ENCODE measurements around the gene DICER1.
"Not testable (repeated sequence)": the region's sequence is repeated elsewhere in the genome, so short reads cannot be mapped to it uniquely, and the experiment has no call there.

DICER1 gene

GRCh38 chr14:95149441-95149840, 7.9 kb downstream of the DICER1 start:
- DNase-seq (ENCODE audit: low read depth in 2 of 2): no peak

- no peak for DNase-seq (ENCODE audit: low read depth in 2 of 2)
Measured at GRCh38 chr14:95147597-95147996, 9.7 kb downstream of the DICER1 start.

- no peak for DNase-seq (ENCODE audit: low read depth in 2 of 2)
Measured at GRCh38 chr14:95146079-95146771, 11.1 kb downstream of the DICER1 start.

GRCh38 chr14:95144849-95145248, 12.5 kb downstream of the DICER1 start:
- DNase-seq (ENCODE audit: low read depth in 2 of 2): no peak

GRCh38 chr14:95143808-95144620, 13.3 kb downstream of the DICER1 start:
- DNase-seq (ENCODE audit: low read depth in 2 of 2): no peak

- no peak for DNase-seq (ENCODE audit: low read depth in 2 of 2)
Measured at GRCh38 chr14:95142208-95142607, 15.1 kb downstream of the DICER1 start.

- no peak for DNase-seq (ENCODE audit: low read depth in 2 of 2)
Measured at GRCh38 chr14:95141684-95142083, 15.6 kb downstream of the DICER1 start.

- no peak for DNase-seq (ENCODE audit: low read depth in 2 of 2)
Measured at GRCh38 chr14:95140060-95140858, 17.1 kb downstream of the DICER1 start.

- no peak for DNase-seq (ENCODE audit: low read depth in 2 of 2)
Measured at GRCh38 chr14:95138876-95139275, 18.5 kb downstream of the DICER1 start.

- DNase-seq (ENCODE audit: low read depth in 2 of 2): not testable (repeated sequence)
Measured at GRCh38 chr14:95138455-95138854, 18.9 kb downstream of the DICER1 start.

- DNase-seq (ENCODE audit: low read depth in 2 of 2): no peak
Measured at GRCh38 chr14:95137804-95138167, 19.5 kb downstream of the DICER1 start.

GRCh38 chr14:95137164-95137803, 20.0 kb downstream of the DICER1 start:
- no peak for DNase-seq (ENCODE audit: low read depth in 2 of 2)

- no peak for DNase-seq (ENCODE audit: low read depth in 2 of 2)
Measured at GRCh38 chr14:95136631-95137030, 20.7 kb downstream of the DICER1 start.

GRCh38 chr14:95134304-95134933, 22.9 kb downstream of the DICER1 start:
- no peak for DNase-seq (ENCODE audit: low read depth in 2 of 2)

- no peak for DNase-seq (ENCODE audit: low read depth in 2 of 2)
Measured at GRCh38 chr14:95133282-95133681, 24.0 kb downstream of the DICER1 start.

- DNase-seq (ENCODE audit: low read depth in 2 of 2): no peak
Measured at GRCh38 chr14:95132760-95133159, 24.6 kb downstream of the DICER1 start.

- no peak for DNase-seq (ENCODE audit: low read depth in 2 of 2)
Measured at GRCh38 chr14:95130549-95130948, 26.8 kb downstream of the DICER1 start.

- DNase-seq (ENCODE audit: low read depth in 2 of 2): no peak
Measured at GRCh38 chr14:95128140-95128539, 29.2 kb downstream of the DICER1 start.

GRCh38 chr14:95127531-95127911, 29.8 kb downstream of the DICER1 start:
- no peak for DNase-seq (ENCODE audit: low read depth in 2 of 2)

- no peak for DNase-seq (ENCODE audit: low read depth in 2 of 2)
Measured at GRCh38 chr14:95126906-95127530, 30.3 kb downstream of the DICER1 start.

- no peak for DNase-seq (ENCODE audit: low read depth in 2 of 2)
Measured at GRCh38 chr14:95125915-95126314, 31.4 kb downstream of the DICER1 start.

All from stimulated activated CD8-positive, alpha-beta memory T cell treated with anti-CD3 and anti-CD28 coated beads, Interleukin-7, amount 100 ng/mL, for 1 hour (primary cell).